Fibroblast of pulmonary artery (primary cell): ENCODE results near the gene ZNF273.
"Not testable (repeated sequence)": the region's sequence is repeated elsewhere in the genome, so short reads cannot be mapped to it uniquely, and the experiment has no call there.

Source experiments
- DNase-seq: peaks from one replicate; pipeline ENCODE4 v3.0.0-alpha.2; 2010; ENCODE audit warnings: low read depth
- H3K4me3 ChIP-seq: replicated peaks from 2 replicates; pipeline ENCODE4 v1.5.1; 2011; ENCODE audit warnings: low read depth, mild to moderate bottlenecking, control low read depth, low read length, moderate library complexity
- CTCF ChIP-seq: IDR thresholded peaks from 2 replicates; pipeline ENCODE4 v1.5.1; 2011; ENCODE audit warnings: mild to moderate bottlenecking, control low read depth, low read length, inconsistent platforms; ENCODE audit errors: missing control alignments

The ZNF273 gene

GRCh38 chr7:64904008-64904407, 935 bp downstream of the ZNF273 start:
- DNase-seq: no peak
- H3K4me3 ChIP-seq: peak overlapping the region; percentile 92
- no peak for TF ChIP-seq CTCF

- no peak overlapping the region for H3K4me3 ChIP-seq
- TF ChIP-seq CTCF: no peak
- no peak for DNase-seq
Observed at GRCh38 chr7:64905133-64905532, 2.1 kb downstream of the ZNF273 start.

DNA sequence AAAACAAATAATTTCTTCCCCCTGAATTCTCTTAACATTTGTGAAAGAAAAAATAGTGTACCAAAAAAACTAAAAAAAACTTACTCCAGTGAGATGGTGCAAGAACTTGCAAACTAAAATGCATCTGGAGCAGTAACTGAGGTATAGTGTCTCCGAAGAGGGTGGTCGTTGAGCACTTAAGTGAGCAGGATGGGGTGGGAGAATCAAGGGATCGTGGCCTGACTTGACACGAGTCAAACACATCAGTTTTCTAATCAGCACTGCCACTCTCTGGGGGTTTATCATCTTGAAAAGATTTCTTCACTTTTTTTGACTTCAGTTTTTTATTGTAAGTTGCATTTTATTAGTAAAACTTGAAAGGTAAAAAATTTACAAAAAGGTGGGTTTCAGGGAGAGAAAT, 2.5 kb downstream of the ZNF273 start:
- H3K4me3 ChIP-seq: no peak overlapping the region
- DNase-seq: no peak
- no peak for TF ChIP-seq CTCF

GRCh38 chr7:64907641-64908326, 4.7 kb downstream of the ZNF273 start:
- H3K4me3 ChIP-seq: no peak overlapping the region
- DNase-seq: peak; percentile 35
- no peak for TF ChIP-seq CTCF

DNA sequence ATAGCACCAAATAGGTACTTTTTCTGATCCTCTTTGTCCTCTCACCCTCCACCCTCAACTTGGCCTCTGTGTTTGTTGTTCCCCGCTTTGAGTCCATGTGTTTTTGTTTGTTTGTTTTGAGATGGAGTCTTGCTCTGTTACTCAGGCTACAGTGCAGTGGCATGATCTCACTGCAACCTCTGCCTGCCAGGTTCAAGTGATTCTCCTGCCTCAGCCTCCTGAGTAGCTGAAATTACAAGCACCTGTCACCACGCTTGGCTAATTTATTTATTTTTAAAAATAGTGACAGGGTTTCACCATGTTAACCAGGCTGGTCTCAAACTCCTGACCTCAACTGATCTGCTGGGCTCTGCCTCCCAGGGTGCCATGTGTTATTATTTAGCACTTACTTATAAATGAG, 5.3 kb downstream of the ZNF273 start:
- DNase-seq: no peak
- H3K4me3 ChIP-seq: no peak overlapping the region
- no peak for TF ChIP-seq CTCF

GRCh38 chr7:64914557-64914956, 11.5 kb downstream of the ZNF273 start:
- TF ChIP-seq CTCF: no peak
- DNase-seq: no peak

GRCh38 chr7:64915301-64915700, 12.2 kb downstream of the ZNF273 start:
- H3K4me3 ChIP-seq, DNase-seq: not testable (repeated sequence)

More at GRCh38 chr7:64914557-64914956, 11.5 kb downstream of the ZNF273 start:
- no peak overlapping the region for H3K4me3 ChIP-seq

- not testable (repeated sequence) for H3K4me3 ChIP-seq, DNase-seq
Observed at GRCh38 chr7:64928252-64929187, 25.4 kb downstream of the ZNF273 start.
